Frontal cortex (tissue), 4 donors: ENCODE measurements around the gene DNAH6. TPM values are rescaled to one million over a fixed set of nuclear protein-coding genes. Genes with fewer than 3 reads are reported as not detected.
"Not testable (repeated sequence)": the region's sequence is repeated elsewhere in the genome, so short reads cannot be mapped to it uniquely, and the experiment has no call there.

Experiments used
- DNase-seq, 2 donors: peaks; one replicate each; pipeline ENCODE4 v3.0.0; 2012; ENCODE audit warnings: low spot score in 2 of 2
- FAIRE-seq: peaks from 2 replicates; lab custom pipeline; 2012; peaks lifted over from hg19 to GRCh38; lab: Jason Lieb, UNC
- total RNA-seq: library from RNA; depleted of rRNA; stranded (reverse); fragments of >200 nt; gene quantifications from one replicate; pipeline ENCODE4 v1.2.3, GENCODE V29; 2014
- donor health status: control.
- donor health status: control.
- donor health status: control.

DNAH6 gene
- total RNA-seq, 1 donor from 2014 or later = 4.9 TPM

DNA sequence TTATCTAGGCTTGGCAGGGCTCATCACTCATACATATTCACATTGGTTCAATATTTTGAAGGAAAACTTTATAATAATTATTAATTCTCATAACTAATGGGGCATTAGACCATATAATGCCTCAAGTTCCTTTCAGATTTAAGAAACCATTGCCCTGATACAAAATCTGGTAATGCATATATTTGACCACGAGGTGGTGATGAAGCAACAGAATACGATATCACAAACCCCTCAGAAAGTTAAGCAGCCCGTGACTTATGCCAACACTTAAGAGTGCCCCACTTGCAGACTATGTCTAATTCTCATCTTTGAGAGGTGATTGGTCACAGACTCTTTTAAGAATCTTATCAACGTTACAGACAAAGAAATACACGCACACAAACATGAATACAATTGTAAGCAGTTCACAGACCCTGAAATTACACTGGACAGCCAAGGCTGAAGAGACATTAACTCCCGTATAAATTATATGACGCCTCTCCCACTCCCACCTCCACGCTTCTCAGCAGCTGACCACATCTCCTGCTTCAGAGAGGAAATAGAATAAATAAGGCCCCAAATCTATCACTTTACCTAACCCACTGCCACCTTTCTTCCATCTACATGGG is 20.7 kb upstream of the DNAH6 start:
- FAIRE-seq = peak; percentile 85
- DNase-seq = peak; percentile 7 to 27

DNA sequence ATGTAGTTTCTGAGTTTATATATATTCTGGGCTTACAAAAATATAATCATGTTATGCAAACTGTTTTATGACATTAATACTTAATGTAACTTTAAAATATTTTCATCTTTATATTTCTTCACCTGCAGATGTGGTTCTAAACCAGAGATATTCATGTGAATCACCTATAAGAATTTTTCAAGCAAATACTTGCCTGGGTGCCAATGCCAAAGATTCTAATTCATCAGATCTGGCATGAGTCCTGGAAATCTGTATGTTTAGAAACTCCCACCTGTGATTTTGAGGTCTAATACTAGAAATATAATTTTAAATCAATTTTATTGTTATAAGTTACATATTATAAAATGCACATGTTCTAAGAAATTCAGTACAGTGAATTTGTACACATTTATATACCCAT is 19.9 kb upstream of the DNAH6 start:
- FAIRE-seq (no peak), DNase-seq (no peak)

GRCh38 chr2:84497285-84497684 is 19.0 kb upstream of the DNAH6 start:
- DNase-seq = no peak
- no peak for FAIRE-seq

DNA sequence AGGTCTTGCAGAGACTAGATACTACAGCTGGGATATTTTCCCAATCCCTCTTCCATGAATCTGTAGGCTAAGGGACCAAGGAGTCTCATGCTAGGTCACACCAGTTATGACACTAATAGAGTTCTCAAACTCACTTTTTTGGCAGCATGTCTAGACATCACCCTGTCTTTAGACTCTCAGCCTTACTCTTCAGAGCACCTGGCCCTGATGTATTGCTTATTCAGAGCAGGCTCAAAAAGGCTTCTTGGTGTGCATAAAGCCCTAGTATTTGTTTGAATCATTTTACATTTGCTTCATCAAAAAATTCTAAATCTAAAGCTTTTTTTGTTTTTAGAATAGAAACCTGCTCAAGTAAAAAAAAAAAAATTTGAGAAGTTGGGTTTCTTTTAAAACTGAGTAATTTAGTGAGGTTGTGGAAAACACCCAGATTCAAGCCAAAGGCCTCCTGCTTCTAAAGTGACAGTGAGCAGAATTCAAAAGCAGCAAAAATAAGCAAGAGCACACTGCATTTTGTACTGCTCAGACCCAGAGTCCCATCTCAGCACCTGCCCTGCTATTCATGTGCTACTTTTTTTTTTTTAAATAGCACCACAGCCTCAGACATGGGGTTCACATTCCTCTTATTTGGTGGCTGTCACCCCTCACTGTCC is 18.0 kb upstream of the DNAH6 start:
- DNase-seq (no peak), FAIRE-seq (no peak)

- FAIRE-seq, DNase-seq: not testable (repeated sequence)
Measured at GRCh38 chr2:84511024-84511423, 5.3 kb upstream of the DNAH6 start.

GRCh38 chr2:84515788-84516187 is 510 bp upstream of the DNAH6 start:
- no peak for FAIRE-seq
- no peak for DNase-seq

DNA sequence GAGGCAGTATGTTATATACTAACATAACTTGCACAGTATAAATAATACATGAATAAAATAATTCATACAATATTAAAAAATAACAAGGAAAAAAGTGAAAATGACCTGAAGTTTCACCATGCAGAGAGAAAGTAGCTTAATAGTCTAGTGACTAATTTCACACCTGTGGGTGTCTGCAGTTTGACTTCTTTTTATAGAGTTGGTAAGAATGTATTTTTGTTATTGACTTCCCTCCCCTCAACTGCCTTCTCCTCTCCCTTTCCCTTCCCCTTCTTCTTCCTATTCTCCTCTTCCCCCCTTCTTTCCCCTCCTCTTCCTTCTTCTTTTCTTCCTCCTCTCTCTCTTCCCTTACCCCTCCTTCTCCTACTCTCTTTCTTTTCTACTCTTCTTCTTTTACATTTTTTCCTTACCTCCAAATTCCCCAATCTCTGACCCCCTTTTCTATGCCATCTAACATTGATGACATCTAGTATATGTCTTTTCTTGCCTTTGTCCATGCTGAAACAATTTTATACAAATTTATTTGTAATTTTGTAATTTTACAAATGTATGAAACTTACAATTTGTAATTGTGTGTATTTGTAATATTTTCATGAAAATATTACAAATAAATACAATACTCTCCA is 3.1 kb downstream of the DNAH6 start:
- FAIRE-seq = no peak
- no peak for DNase-seq

- FAIRE-seq = no peak
- DNase-seq = no peak
Measured at GRCh38 chr2:84526562-84526961, 10.3 kb downstream of the DNAH6 start.

- FAIRE-seq (no peak), DNase-seq (no peak)
Measured at GRCh38 chr2:84527137-84528129, 11.1 kb downstream of the DNAH6 start.

DNA sequence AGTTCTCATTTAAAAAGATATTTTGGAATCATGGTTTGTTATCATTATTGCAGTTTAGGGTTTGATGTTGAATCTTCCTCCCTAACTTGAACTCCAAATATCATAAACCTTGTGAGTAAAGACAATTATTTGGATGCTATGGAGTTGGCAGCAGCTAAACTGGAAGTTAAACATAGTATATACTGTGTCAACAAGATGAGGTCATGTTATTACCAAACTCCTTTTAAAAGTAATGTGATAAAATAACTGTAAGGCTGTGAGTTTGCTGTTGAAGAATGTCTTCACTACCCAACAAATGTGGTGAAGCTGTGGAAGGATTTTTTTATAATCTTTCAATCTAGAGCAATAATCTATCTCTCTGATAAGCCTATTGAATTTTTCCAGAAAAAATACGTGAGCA is 16.0 kb downstream of the DNAH6 start:
- no peak for DNase-seq
- no peak for FAIRE-seq

- no peak for FAIRE-seq
- no peak for DNase-seq
Measured at GRCh38 chr2:84534225-84534624, 17.9 kb downstream of the DNAH6 start.

- FAIRE-seq = no peak
- DNase-seq = no peak
Measured at GRCh38 chr2:84537251-84537650, 21.0 kb downstream of the DNAH6 start.

- DNase-seq (no peak), FAIRE-seq (no peak)
Measured at GRCh38 chr2:84539729-84540128, 23.4 kb downstream of the DNAH6 start.

GRCh38 chr2:84545005-84545404 is 28.7 kb downstream of the DNAH6 start:
- DNase-seq = no peak
- FAIRE-seq = no peak

- DNase-seq (no peak), FAIRE-seq (no peak)
Measured at GRCh38 chr2:84546551-84546950, 30.3 kb downstream of the DNAH6 start.

DNA sequence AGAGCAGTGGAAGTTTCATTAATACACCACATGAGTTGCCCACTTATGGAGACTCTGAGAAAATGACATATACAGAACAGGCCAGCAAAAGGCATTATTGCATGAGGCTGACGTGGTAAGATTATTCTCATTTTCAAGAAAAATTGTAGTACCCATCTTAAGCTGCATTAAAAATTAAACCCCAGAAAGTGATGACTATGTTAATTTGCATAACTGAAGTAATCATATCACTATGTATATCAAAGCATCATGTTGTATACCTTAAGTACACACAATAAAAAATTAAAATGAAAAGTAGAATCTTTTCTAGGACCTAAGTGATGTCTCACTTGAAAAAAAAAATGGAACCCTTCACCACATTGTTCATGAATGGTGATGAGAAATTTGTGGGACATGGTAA is 32.0 kb downstream of the DNAH6 start:
- DNase-seq (no peak), FAIRE-seq (no peak)

GRCh38 chr2:84550916-84551315 is 34.6 kb downstream of the DNAH6 start:
- FAIRE-seq (no peak), DNase-seq (no peak)

- not testable (repeated sequence) for DNase-seq, FAIRE-seq
Measured at GRCh38 chr2:84551526-84551925, 35.2 kb downstream of the DNAH6 start.

- DNase-seq (no peak), FAIRE-seq (no peak)
Measured at GRCh38 chr2:84556190-84556589, 39.9 kb downstream of the DNAH6 start.

GRCh38 chr2:84559838-84560237 is 43.5 kb downstream of the DNAH6 start:
- FAIRE-seq = no peak
- DNase-seq = no peak
